GM23248 (cell line): ENCODE results near the gene FAM120C. TPM values are rescaled to one million over a fixed set of nuclear protein-coding genes. Genes with fewer than 3 reads are reported as not detected.
A peak's percentile ranks its signal among the peaks of the same experiment; 100 is the strongest.

Source experiments
- DNase-seq: peaks from one replicate; pipeline ENCODE4 v3.0.0-alpha.2; 2015
- H2AFZ ChIP-seq: fragments of 200-600 bp; sonication (generic); 2 replicates; pipeline ENCODE4 v1.6.1; 2016; ENCODE audit warnings: antibody characterized with exemption
- H3F3A ChIP-seq: fragments of 200-600 bp; sonication (generic); 2 replicates; pipeline ENCODE4 v1.6.1; 2016; ENCODE audit warnings: mild to moderate bottlenecking, antibody characterized with exemption, mixed run types; ENCODE audit not compliant: insufficient read depth
- H3K27ac ChIP-seq: fragments of 200-600 bp; sonication (generic); 2 replicates; pipeline ENCODE4 v1.5.1; 2016; ENCODE audit warnings: mild to moderate bottlenecking
- H3K27me3 ChIP-seq: fragments of 200-600 bp; sonication (generic); replicated peaks from 2 replicates; pipeline ENCODE4 v1.6.1; 2016; ENCODE audit warnings: mild to moderate bottlenecking; ENCODE audit not compliant: insufficient read depth
- H3K36me3 ChIP-seq: fragments of 200-600 bp; sonication (generic); 2 replicates; pipeline ENCODE4 v1.6.1; 2016; ENCODE audit warnings: low read depth, mild to moderate bottlenecking
- H3K4me1 ChIP-seq: fragments of 200-600 bp; sonication (generic); 2 replicates; pipeline ENCODE4 v1.6.1; 2016; ENCODE audit warnings: mild to moderate bottlenecking; ENCODE audit not compliant: insufficient read depth
- H3K4me2 ChIP-seq: fragments of 200-600 bp; sonication (generic); one replicate; pipeline ENCODE4 v1.6.1; 2016; ENCODE audit warnings: mild to moderate bottlenecking; ENCODE audit not compliant: unreplicated experiment
- H3K4me3 ChIP-seq: fragments of 200-600 bp; sonication (generic); 2 replicates; pipeline ENCODE4 v1.5.1; 2016; ENCODE audit warnings: mild to moderate bottlenecking
- H3K79me2 ChIP-seq: fragments of 200-600 bp; sonication (generic); 2 replicates; pipeline ENCODE4 v1.6.1; 2016; ENCODE audit warnings: mild to moderate bottlenecking; ENCODE audit not compliant: insufficient read depth
- H3K9ac ChIP-seq: fragments of 200-600 bp; sonication (generic); 2 replicates; pipeline ENCODE4 v1.6.1; 2016; ENCODE audit warnings: mild to moderate bottlenecking
- H3K9me2 ChIP-seq: fragments of 200-600 bp; sonication (generic); 2 replicates; pipeline ENCODE4 v1.6.1; 2016; ENCODE audit warnings: mixed run types, mild to moderate bottlenecking, moderate library complexity; ENCODE audit not compliant: insufficient read depth
- H3K9me3 ChIP-seq: fragments of 200-600 bp; sonication (generic); one replicate; pipeline ENCODE4 v1.6.1; 2017; ENCODE audit warnings: low read depth
- H4K20me1 ChIP-seq: fragments of 200-600 bp; sonication (generic); 2 replicates; pipeline ENCODE4 v1.6.0; 2016; ENCODE audit not compliant: insufficient read depth
- EZH2 ChIP-seq: fragments of 200-600 bp; sonication (generic); IDR thresholded peaks from 2 replicates; pipeline ENCODE4 v1.6.1; 2018; ENCODE audit warnings: antibody characterized with exemption, mild to moderate bottlenecking; ENCODE audit not compliant: insufficient read depth, poor library complexity, severe bottlenecking
- EZH2phosphoT487 ChIP-seq: fragments of 200-600 bp; sonication (generic); IDR thresholded peaks from 2 replicates; pipeline ENCODE4 v1.6.1; 2018; ENCODE audit warnings: antibody characterized with exemption, moderate library complexity, mild to moderate bottlenecking, low read depth; ENCODE audit not compliant: insufficient read depth
- WGBS, 2 experiments: methylation state at CpG; one replicate each; pipeline ENCODE4 v1.1.6; 2015 to 2017; ENCODE audit warnings: low lambda C conversion rate in 2 of 2, low coverage in 1 of 2; ENCODE audit errors: missing lambda C conversion rate in 2 of 2; 5-methylcytosine and 5-hydroxymethylcytosine counted together
- in situ Hi-C: fragments of 300-500 bp; cut with MboI; formaldehyde crosslinking; loops from 2 replicates; pipeline ENCODE4 v1.15.0; 2020
- polyA plus RNA-seq: library from polyadenylated mRNA; unstranded; fragments of >200 nt; fragmentation: Nextera tagmentation; extraction: Ambion mirVana; gene quantifications from 2 replicates; pipeline ENCODE4 v1.2.1, GENCODE V29; 2016
- total RNA-seq: library from RNA; depleted of rRNA; stranded (reverse); fragments of >200 nt; shearing (Covaris generic); gene quantifications from 2 replicates; pipeline ENCODE4 v1.2.3, GENCODE V29; 2014

Gene FAM120C
- total and polyA plus RNA-seq, 2 experiments from 2014 or later = 4.1 to 4.5 TPM

GRCh38 chrX:54116391-54116790 is 66.7 kb downstream of the FAM120C start:
- Histone ChIP-seq H4K20me1 (no peaks in the 10 kb centered on the region), H3K9ac (no peak overlapping the region), H3K9me2 (no peaks in the 10 kb centered on the region), H3K27ac (no peak overlapping the region), H3K27me3 (no peaks in the 10 kb centered on the region), H3K4me3 (no peak overlapping the region), H3K4me1 (no peaks in the 10 kb centered on the region), H3K9me3 (no peaks in the 10 kb centered on the region), H3K79me2 (no peaks in the 10 kb centered on the region), H3K36me3 (no peaks in the 10 kb centered on the region), H2AFZ (no peak overlapping the region), H3K4me2 (no peak overlapping the region), H3F3A (no peaks in the 10 kb centered on the region)
- WGBS, 2 experiments = 91 to 95% methylated on average over 5 to 7 of the region's 7 CpGs
- DNase-seq = no peak
- in situ Hi-C loops = no loop called here
- TF ChIP-seq EZH2 = no peak
- TF ChIP-seq EZH2phosphoT487 = no peak

- H3K36me3 ChIP-seq = no peaks in the 10 kb centered on the region
- WGBS, 2 experiments = 38 to 43% methylated on average over 2 of the region's 2 CpGs
- H3K4me3 ChIP-seq = no peak overlapping the region
- H3K27me3 ChIP-seq = no peaks in the 10 kb centered on the region
- H3K27ac ChIP-seq = no peak overlapping the region
- H4K20me1 ChIP-seq = no peaks in the 10 kb centered on the region
- no peak overlapping the region for H3K9ac ChIP-seq
- no peaks in the 10 kb centered on the region for H3K9me3 ChIP-seq
- peaks cover 7% of the 10 kb centered on the region for H3K4me1 ChIP-seq
- peak; percentile 4 for DNase-seq
- no peaks in the 10 kb centered on the region for H3K79me2 ChIP-seq
- H3K4me2 ChIP-seq = no peak overlapping the region
- H3K9me2 ChIP-seq = no peaks in the 10 kb centered on the region
- no peaks in the 10 kb centered on the region; the same call in 1 of the 2 replicates for H3F3A ChIP-seq
- in situ Hi-C loops = no loop called here
- TF ChIP-seq EZH2phosphoT487 (no peak), EZH2 (no peak)
- no peak overlapping the region for H2AFZ ChIP-seq
Observed at GRCh38 chrX:54093571-54093970, 89.5 kb downstream of the FAM120C start.

GRCh38 chrX:54093159-54093558 is 89.9 kb downstream of the FAM120C start:
- H3F3A ChIP-seq = no peaks in the 10 kb centered on the region; the same call in 1 of the 2 replicates
- no peaks in the 10 kb centered on the region for H3K27me3 ChIP-seq
- no peaks in the 10 kb centered on the region for H3K9me3 ChIP-seq
- no peak for TF ChIP-seq EZH2
- no peaks in the 10 kb centered on the region for H3K9me2 ChIP-seq
- H3K4me3 ChIP-seq = no peak overlapping the region
- no peaks in the 10 kb centered on the region for H4K20me1 ChIP-seq
- no peak for DNase-seq
- no peak overlapping the region for H3K27ac ChIP-seq
- in situ Hi-C loops = no loop called here
- peaks cover 7% of the 10 kb centered on the region for H3K4me1 ChIP-seq
- H3K9ac ChIP-seq = no peak overlapping the region
- WGBS, 2 experiments = 100% methylated on average over 1 of the region's 1 CpG
- H3K36me3 ChIP-seq = no peaks in the 10 kb centered on the region
- H3K4me2 ChIP-seq = no peak overlapping the region
- H3K79me2 ChIP-seq = no peaks in the 10 kb centered on the region
- H2AFZ ChIP-seq = no peak overlapping the region

GRCh38 chrX:54090880-54091279 is 92.2 kb downstream of the FAM120C start:
- TF ChIP-seq EZH2 (no peak), EZH2phosphoT487 (no peak)
- DNase-seq = no peak
- 86 to 96% methylated on average over 2 of the region's 2 CpGs for WGBS, 2 experiments
- H3K4me1 ChIP-seq = peaks cover 7% of the 10 kb centered on the region
- no peak overlapping the region for H3K27ac ChIP-seq
- H4K20me1 ChIP-seq = no peaks in the 10 kb centered on the region
- no peaks in the 10 kb centered on the region for H3K9me2 ChIP-seq
- no peaks in the 10 kb centered on the region for H3K27me3 ChIP-seq
- H3K36me3 ChIP-seq = no peaks in the 10 kb centered on the region
- no peaks in the 10 kb centered on the region for H3K79me2 ChIP-seq
- H2AFZ ChIP-seq = no peak overlapping the region
- H3K9me3 ChIP-seq = no peaks in the 10 kb centered on the region
- no peak overlapping the region for H3K4me2 ChIP-seq
- in situ Hi-C loops = no loop called here
- H3K4me3 ChIP-seq = no peak overlapping the region
- no peaks in the 10 kb centered on the region; the same call in 1 of the 2 replicates for H3F3A ChIP-seq
- H3K9ac ChIP-seq = no peak overlapping the region

GRCh38 chrX:54089191-54089590 is 93.9 kb downstream of the FAM120C start:
- WGBS, 2 experiments = 100% methylated on average over 2 of the region's 2 CpGs
- Histone ChIP-seq H3K9me2 (no peaks in the 10 kb centered on the region), H3K36me3 (no peaks in the 10 kb centered on the region), H3F3A (no peaks in the 10 kb centered on the region; the same call in 1 of the 2 replicates), H3K4me3 (no peak overlapping the region), H3K9me3 (no peaks in the 10 kb centered on the region), H3K79me2 (no peaks in the 10 kb centered on the region), H3K4me2 (no peak overlapping the region), H3K4me1 (peaks cover 7% of the 10 kb centered on the region), H3K27ac (no peak overlapping the region), H3K9ac (no peak overlapping the region), H3K27me3 (no peaks in the 10 kb centered on the region), H2AFZ (no peak overlapping the region), H4K20me1 (no peaks in the 10 kb centered on the region)
- no peak for TF ChIP-seq EZH2phosphoT487
- no peak for TF ChIP-seq EZH2
- DNase-seq = no peak
- in situ Hi-C loops = no loop called here
